ENCODE data around the gene DEFB132. TPM values are rescaled to one million over a fixed set of nuclear protein-coding genes. Genes with fewer than 3 reads are reported as not detected.

Gene DEFB132
- total RNA-seq, 1 donor from 2014 or later, result not detected

- Mint-ChIP-seq H3K27ac (peak overlapping the region; percentile 87), H3K9me3 (no peaks in the 10 kb centered on the region), H3K27me3 (ENCODE audit: low read depth) (no peaks in the 10 kb centered on the region), H3K36me3 (no peaks in the 10 kb centered on the region), H3K4me1 (peaks cover 46% of the 10 kb centered on the region), H3K4me3 (peak overlapping the region; percentile 98)
- DNase-seq (ENCODE audit: low spot score in 2 of 2, unreplicated experiment in 2 of 2), result no peak
- TF ChIP-seq CTCF (IDR thresholded peaks at IDR 0.05; ENCODE audit: unreplicated experiment), result no peak
These were observed 42.9 kb downstream of the DEFB132 start for GRCh38 chr20:300345-300990.

GRCh38 chr20:301886-302848 is 44.6 kb downstream of the DEFB132 start:
- Mint-ChIP-seq H3K27me3 (ENCODE audit: low read depth) (no peaks in the 10 kb centered on the region), H3K27ac (peak overlapping the region; percentile 87), H3K4me3 (no peak overlapping the region), H3K4me1 (peaks cover 36% of the 10 kb centered on the region), H3K9me3 (no peaks in the 10 kb centered on the region), H3K36me3 (no peaks in the 10 kb centered on the region)
- DNase-seq (ENCODE audit: low spot score in 2 of 2, unreplicated experiment in 2 of 2), result no peak
- no peak for TF ChIP-seq CTCF (IDR thresholded peaks at IDR 0.05; ENCODE audit: unreplicated experiment)

- no peak for DNase-seq (ENCODE audit: low spot score in 2 of 2, unreplicated experiment in 2 of 2)
- no peaks in the 10 kb centered on the region for H3K36me3 Mint-ChIP-seq
- H3K27me3 Mint-ChIP-seq (ENCODE audit: low read depth), result no peaks in the 10 kb centered on the region
- peaks cover 45% of the 10 kb centered on the region for H3K4me1 Mint-ChIP-seq
- TF ChIP-seq CTCF (IDR thresholded peaks at IDR 0.05; ENCODE audit: unreplicated experiment), result no peak
- no peaks in the 10 kb centered on the region for H3K9me3 Mint-ChIP-seq
- H3K27ac Mint-ChIP-seq, result no peak overlapping the region
- H3K4me3 Mint-ChIP-seq, result no peak overlapping the region
These were observed 48.2 kb downstream of the DEFB132 start for GRCh38 chr20:305745-306144.

- TF ChIP-seq CTCF (IDR thresholded peaks at IDR 0.05; ENCODE audit: unreplicated experiment), result no peak
- Mint-ChIP-seq H3K4me1 (peaks cover 33% of the 10 kb centered on the region), H3K4me3 (no peak overlapping the region), H3K9me3 (no peaks in the 10 kb centered on the region), H3K27me3 (ENCODE audit: low read depth) (no peaks in the 10 kb centered on the region), H3K27ac (peak overlapping the region; percentile 98), H3K36me3 (no peaks in the 10 kb centered on the region)
- no peak for DNase-seq (ENCODE audit: low spot score in 2 of 2, unreplicated experiment in 2 of 2)
These were observed 51.0 kb downstream of the DEFB132 start for GRCh38 chr20:308427-309038.

GRCh38 chr20:309306-309840 is 51.8 kb downstream of the DEFB132 start:
- H3K4me3 Mint-ChIP-seq, result peak overlapping the region; percentile 72
- no peaks in the 10 kb centered on the region for H3K27me3 Mint-ChIP-seq (ENCODE audit: low read depth)
- H3K4me1 Mint-ChIP-seq, result peaks cover 33% of the 10 kb centered on the region
- H3K36me3 Mint-ChIP-seq, result no peaks in the 10 kb centered on the region
- no peak for DNase-seq (ENCODE audit: low spot score in 2 of 2, unreplicated experiment in 2 of 2)
- TF ChIP-seq CTCF (IDR thresholded peaks at IDR 0.05; ENCODE audit: unreplicated experiment), result no peak
- H3K9me3 Mint-ChIP-seq, result no peaks in the 10 kb centered on the region
- H3K27ac Mint-ChIP-seq, result peak overlapping the region; percentile 98

All from mesothelial cell of epicardium (in vitro differentiated cells).